ENCODE data around the gene ZNF273.

DNA sequence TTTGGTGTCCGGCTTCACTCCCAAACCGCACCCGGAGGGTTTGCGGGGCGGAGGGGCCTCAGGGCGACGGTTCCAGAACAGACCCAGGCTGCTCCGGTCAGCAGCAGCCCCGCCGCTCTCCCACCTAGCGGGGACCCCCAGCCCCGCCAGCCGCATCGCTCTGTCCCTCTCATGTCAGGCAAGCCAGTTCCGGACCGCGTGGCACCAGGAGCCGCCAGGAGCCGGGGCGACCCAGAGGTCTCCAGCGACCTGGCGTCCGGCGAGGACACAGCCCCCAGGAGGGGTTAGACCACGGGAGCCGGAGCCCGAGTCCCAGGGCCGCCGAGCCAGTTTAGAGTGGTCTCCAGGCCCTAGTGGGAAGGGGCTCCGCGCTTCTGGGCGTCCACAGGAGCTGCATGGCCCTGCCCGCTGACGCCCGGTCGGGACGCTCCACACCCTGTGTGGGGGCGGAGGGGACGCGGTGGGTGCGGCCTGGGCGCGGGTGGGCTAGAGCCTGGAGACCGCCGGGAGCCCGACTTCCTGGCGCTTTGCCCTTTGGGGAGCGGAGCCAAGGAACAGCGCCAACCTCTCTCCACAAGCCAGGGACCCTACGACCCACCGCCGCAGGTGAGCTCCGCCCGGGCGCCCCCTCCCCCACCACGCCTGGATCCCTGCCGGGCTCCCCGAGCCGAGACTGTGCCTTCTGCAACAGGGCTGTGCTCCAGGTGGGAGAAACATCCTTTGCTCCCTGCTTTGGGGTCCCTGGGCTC is 44.4 kb downstream of the ZNF273 start:
- TF ChIP-seq, protein P1, sequence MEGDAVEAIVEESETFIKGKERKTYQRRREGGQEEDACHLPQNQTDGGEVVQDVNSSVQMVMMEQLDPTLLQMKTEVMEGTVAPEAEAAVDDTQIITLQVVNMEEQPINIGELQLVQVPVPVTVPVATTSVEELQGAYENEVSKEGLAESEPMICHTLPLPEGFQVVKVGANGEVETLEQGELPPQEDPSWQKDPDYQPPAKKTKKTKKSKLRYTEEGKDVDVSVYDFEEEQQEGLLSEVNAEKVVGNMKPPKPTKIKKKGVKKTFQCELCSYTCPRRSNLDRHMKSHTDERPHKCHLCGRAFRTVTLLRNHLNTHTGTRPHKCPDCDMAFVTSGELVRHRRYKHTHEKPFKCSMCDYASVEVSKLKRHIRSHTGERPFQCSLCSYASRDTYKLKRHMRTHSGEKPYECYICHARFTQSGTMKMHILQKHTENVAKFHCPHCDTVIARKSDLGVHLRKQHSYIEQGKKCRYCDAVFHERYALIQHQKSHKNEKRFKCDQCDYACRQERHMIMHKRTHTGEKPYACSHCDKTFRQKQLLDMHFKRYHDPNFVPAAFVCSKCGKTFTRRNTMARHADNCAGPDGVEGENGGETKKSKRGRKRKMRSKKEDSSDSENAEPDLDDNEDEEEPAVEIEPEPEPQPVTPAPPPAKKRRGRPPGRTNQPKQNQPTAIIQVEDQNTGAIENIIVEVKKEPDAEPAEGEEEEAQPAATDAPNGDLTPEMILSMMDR (IDR thresholded peaks at IDR 0.05): no peak
- TF ChIP-seq POLR2A (IDR thresholded peaks at IDR 0.05): no peak

Data from right lobe of liver (tissue), 4 donors.